Activated CD8-positive, alpha-beta T cell treated with anti-CD3 and anti-CD28 coated beads for 36 hours (primary cell): ENCODE results near the gene NCBP2L. TPM values are rescaled to one million over a fixed set of nuclear protein-coding genes. Genes with fewer than 3 reads are reported as not detected.
A peak's percentile ranks its signal among the peaks of the same experiment; 100 is the strongest.

Experiments used
- ATAC-seq: fragments of 200-7000 bp; cut with Tn5 transposase; one replicate; pipeline ENCODE4 v1.10.0; 2021; ENCODE audit warnings: mild to moderate bottlenecking, moderate library complexity
- CTCF ChIA-PET: fragments of 350-600 bp; sonication (Branson Sonifier 250); formaldehyde crosslinking; loops from one replicate; lab custom pipeline; 2021; ENCODE audit warnings: antibody characterized with exemption; lab: Charles Lee
- POLR2A ChIA-PET: fragments of 350-600 bp; sonication (Branson Sonifier 250); formaldehyde crosslinking; loops from one replicate; lab custom pipeline; 2021; ENCODE audit warnings: antibody characterized with exemption; lab: Charles Lee
- DNase-seq: peaks from one replicate; pipeline ENCODE4 v3.0.0-alpha.2; 2020
- H3K27ac Mint-ChIP-seq: one replicate; pipeline ENCODE4 v1.8.0; 2021; ENCODE audit warnings: mild to moderate bottlenecking, mixed read lengths
- H3K27me3 Mint-ChIP-seq: one replicate; pipeline ENCODE4 v1.8.0; 2021; ENCODE audit warnings: mixed read lengths
- H3K36me3 Mint-ChIP-seq: one replicate; pipeline ENCODE4 v1.8.0; 2021; ENCODE audit warnings: low read depth, mixed read lengths
- H3K4me1 Mint-ChIP-seq: one replicate; pipeline ENCODE4 v1.8.0; 2021; ENCODE audit warnings: low read depth, mixed read lengths
- H3K4me3 Mint-ChIP-seq: one replicate; pipeline ENCODE4 v1.8.0; 2021; ENCODE audit warnings: mild to moderate bottlenecking, moderate library complexity, mixed read lengths
- H3K9me3 Mint-ChIP-seq: one replicate; pipeline ENCODE4 v1.8.0; 2021; ENCODE audit warnings: mixed read lengths
- CTCF ChIP-seq: fragments of 200-600 bp; IDR thresholded peaks from one replicate; pipeline ENCODE4 v1.8.0; 2022; ENCODE audit warnings: antibody characterized with exemption, mild to moderate bottlenecking
- intact Hi-C: fragments of 100-400 bp; cut with micrococcal nuclease; formaldehyde crosslinking; loops from one replicate; pipeline ENCODE4 v1.10.0; 2022
- total RNA-seq, 2 experiments: library from RNA; stranded (reverse); gene quantifications; one replicate each; pipeline ENCODE4 v1.2.3, GENCODE V29; 2021

The NCBP2L gene
- total RNA-seq, 2 experiments from 2014 or later: not detected

DNA sequence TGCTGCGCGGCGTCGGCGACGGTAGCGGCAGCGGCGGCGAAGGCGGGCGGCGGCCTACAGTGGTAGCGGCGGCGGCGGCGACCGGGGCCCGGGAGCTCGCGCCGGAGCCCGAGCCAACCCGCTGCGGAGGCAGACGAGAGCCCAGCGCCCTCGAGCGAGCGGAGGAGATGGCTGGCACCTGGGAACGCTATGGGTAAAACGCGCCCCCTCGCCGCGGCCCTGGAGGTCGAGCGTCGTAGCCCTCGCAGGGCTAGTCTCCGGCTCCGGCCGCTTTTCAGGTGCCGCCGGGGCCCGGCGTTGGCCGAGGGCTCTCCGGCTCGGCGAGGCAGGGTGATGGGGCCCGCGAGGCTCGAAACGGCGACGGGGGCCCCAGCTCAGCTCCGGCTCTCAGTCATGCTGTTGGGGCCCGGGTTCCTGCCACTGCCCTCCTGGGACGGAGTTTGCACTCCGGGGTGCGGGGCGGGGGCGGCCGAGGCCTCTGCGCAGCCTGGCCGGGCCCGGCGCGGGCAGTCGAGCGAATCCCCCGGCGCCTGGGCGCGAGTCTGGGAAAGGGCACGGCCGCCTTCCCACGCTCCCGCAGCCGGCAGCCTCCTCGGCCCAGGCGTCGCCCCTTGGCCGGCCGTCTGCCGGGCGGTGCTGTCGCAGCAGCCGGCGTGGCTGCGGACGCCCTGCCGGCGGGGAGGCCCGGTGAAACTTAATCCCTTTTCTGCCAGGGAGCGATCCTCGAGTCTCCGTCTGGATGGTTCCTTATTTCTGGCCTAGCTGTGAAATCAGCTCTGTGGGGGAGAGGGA, 48.9 kb downstream of the NCBP2L start:
- intact Hi-C loops: no loop called here
- TF ChIP-seq CTCF: no peak
- H3K4me3 Mint-ChIP-seq: peak overlapping the region; percentile 77
- POLR2A ChIA-PET: no interaction called here
- CTCF ChIA-PET: interaction anchor here (0.9 to 1.3 kb wide), 3 partner anchors 32 to 153 kb away, joined by 3 read pairs; partner anchors contain the start of gene TSC22D3
- H3K9me3 Mint-ChIP-seq: no peaks in the 10 kb centered on the region
- no peaks in the 10 kb centered on the region for H3K36me3 Mint-ChIP-seq
- H3K27me3 Mint-ChIP-seq: peaks cover 5% of the 10 kb centered on the region
- peak overlapping the region; percentile 78 for H3K27ac Mint-ChIP-seq
- peaks cover 35% of the 10 kb centered on the region for H3K4me1 Mint-ChIP-seq
- ATAC-seq (peak; percentile 60), DNase-seq (peak; percentile 30)

GRCh38 chrX:107827030-107827831, 49.7 kb downstream of the NCBP2L start:
- Mint-ChIP-seq H3K4me3 (peak overlapping the region; percentile 77), H3K27ac (peak overlapping the region; percentile 78), H3K9me3 (no peaks in the 10 kb centered on the region), H3K36me3 (no peaks in the 10 kb centered on the region), H3K4me1 (peaks cover 35% of the 10 kb centered on the region), H3K27me3 (peaks cover 5% of the 10 kb centered on the region)
- ChIA-PET POLR2A (no interaction called here), CTCF (interaction anchor here (1.3 kb wide), 1 partner anchor 33 kb away, joined by 3 read pairs; no protein-coding TSS in a partner anchor)
- DNase-seq (no peak), ATAC-seq (no peak)
- intact Hi-C loops: no loop called here
- no peak for TF ChIP-seq CTCF

GRCh38 chrX:107827852-107828251, 50.3 kb downstream of the NCBP2L start:
- Mint-ChIP-seq H3K9me3 (no peaks in the 10 kb centered on the region), H3K27ac (peak overlapping the region; percentile 53)

GRCh38 chrX:107829878-107830277, 52.3 kb downstream of the NCBP2L start:
- ATAC-seq (no peak), DNase-seq (no peak)
- intact Hi-C loops: no loop called here
- Mint-ChIP-seq H3K4me1 (peaks cover 23% of the 10 kb centered on the region), H3K27me3 (peaks cover 2% of the 10 kb centered on the region), H3K36me3 (no peaks in the 10 kb centered on the region), H3K9me3 (no peaks in the 10 kb centered on the region), H3K4me3 (no peak overlapping the region), H3K27ac (no peak overlapping the region)
- POLR2A ChIA-PET: no interaction called here
- CTCF ChIA-PET: interaction anchor here (1.7 kb wide), 1 partner anchor 8 kb away, joined by 5 read pairs; no protein-coding TSS in a partner anchor
- TF ChIP-seq CTCF: no peak

More at GRCh38 chrX:107827852-107828251, 50.3 kb downstream of the NCBP2L start:
- TF ChIP-seq CTCF: no peak
- DNase-seq (peak; percentile 19), ATAC-seq (peak; percentile 22)
- H3K4me3 Mint-ChIP-seq: peak overlapping the region; percentile 77
- intact Hi-C loops: no loop called here
- H3K27me3 Mint-ChIP-seq: peaks cover 5% of the 10 kb centered on the region
- peaks cover 35% of the 10 kb centered on the region for H3K4me1 Mint-ChIP-seq
- CTCF ChIA-PET: no interaction called here
- no peaks in the 10 kb centered on the region for H3K36me3 Mint-ChIP-seq
- POLR2A ChIA-PET: no interaction called here
